Motor neuron (in vitro differentiated cells): ENCODE data around the gene MXRA5. TPM values are rescaled to one million over a fixed set of nuclear protein-coding genes. Genes with fewer than 3 reads are reported as not detected.
"Not testable (repeated sequence)": the region's sequence is repeated elsewhere in the genome, so short reads cannot be mapped to it uniquely, and the experiment has no call there.

Experiments used
- ATAC-seq, 8 experiments: fragments of 200-7000 bp; cut with Tn5 transposase; replicated peaks in 6 of 8; 2 replicates each; pipeline ENCODE4 v1.8.0; 2021; ENCODE audit warnings: mild to moderate bottlenecking in 8 of 8, moderate library complexity in 8 of 8
- H3K27ac ChIP-seq, 2 donors: fragments of 250-450 bp; sonication (Bioruptor Pico); 2 replicates each; pipeline ENCODE4 v1.9.0; 2021; ENCODE audit warnings: antibody characterized with exemption in 2 of 2, mild to moderate bottlenecking in 2 of 2, moderate library complexity in 1 of 2
- H3K4me1 ChIP-seq, 2 donors: fragments of 250-450 bp; sonication (Bioruptor Pico); replicated peaks in 1 of 2; 2 replicates each; pipeline ENCODE4 v1.6.1; 2021; ENCODE audit warnings: antibody characterized with exemption in 2 of 2, mild to moderate bottlenecking in 2 of 2, moderate library complexity in 1 of 2
- H3K4me3 ChIP-seq, 5 donors: fragments of 250-450 bp; sonication (Bioruptor Pico); 2 replicates each; pipeline ENCODE4 v1.9.0; 2021; ENCODE audit warnings: antibody characterized with exemption in 5 of 5, mild to moderate bottlenecking in 5 of 5, moderate library complexity in 4 of 5
- WGBS, 10 experiments: fragments of 450-650 bp; shearing (Covaris generic); methylation state at CpG; one replicate each; pipeline ENCODE4 v1.0.0; 2022; 5-methylcytosine and 5-hydroxymethylcytosine counted together
- in situ Hi-C, 9 experiments: fragments of 400-800 bp; cut with MboI; loops; one replicate each; pipeline ENCODE4 v1.15.0; 2021; ENCODE audit warnings: low sequenced_read_pairs in 9 of 9, low pct_unique_long_range_greater_than_20kb in 2 of 9; ENCODE audit not compliant: unreplicated experiment in 9 of 9
- total RNA-seq, 8 experiments: library from RNA; unstranded; fragments of 300-600 nt; gene quantifications; 2 replicates each; pipeline versions ENCODE4 v1.2.3 to v1.2.4, GENCODE V29; 2022

The MXRA5 gene
- total RNA-seq, 8 experiments from 2014 or later: 0.96 to 92.3 (median 2.2) TPM

GRCh38 chrX:3371163-3371562, 24.7 kb upstream of the MXRA5 start:
- in situ Hi-C loops: no loop called here
- ATAC-seq: no peak
- Histone ChIP-seq H3K4me3 (no peak overlapping the region), H3K27ac (no peak overlapping the region), H3K4me1 (no peaks in the 10 kb centered on the region)
- 54 to 76% methylated on average over 3 to 4 of the region's 4 CpGs; no CpG with 5 or more reads in 8 of the 10 experiments for WGBS, 10 experiments

- Histone ChIP-seq H3K27ac (no peak overlapping the region), H3K4me1 (no peaks in the 10 kb centered on the region), H3K4me3 (no peak overlapping the region)
- in situ Hi-C loops: no loop called here
- WGBS, 10 experiments: 38 to 83% (median 78%) methylated on average over 1 to 2 of the region's 3 CpGs; no CpG with 5 or more reads in 7 of the 10 experiments
- no peak for ATAC-seq
Observed at GRCh38 chrX:3370656-3371055, 24.2 kb upstream of the MXRA5 start.

DNA sequence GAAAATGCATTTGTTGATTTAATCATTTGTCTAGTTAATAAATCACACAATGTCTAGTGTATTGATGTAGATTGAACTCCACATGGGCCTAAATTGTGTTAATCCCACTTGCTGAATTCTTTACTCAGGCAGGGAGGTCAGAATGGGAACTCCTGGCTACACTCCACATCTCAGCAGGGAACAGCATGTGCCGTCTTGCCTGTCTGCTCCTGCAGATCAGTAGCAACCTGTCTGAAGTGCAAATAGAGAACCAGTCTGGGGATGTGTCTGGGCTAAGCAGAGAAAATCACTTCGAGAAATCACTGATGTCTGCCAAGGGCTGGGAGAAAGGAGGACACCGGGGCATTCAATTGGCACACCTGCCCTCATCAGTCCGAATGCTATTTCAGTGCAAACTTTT, 16.5 kb upstream of the MXRA5 start:
- Histone ChIP-seq H3K4me1 (no peaks in the 10 kb centered on the region), H3K27ac (no peak overlapping the region), H3K4me3 (no peak overlapping the region)
- ATAC-seq: no peak
- WGBS, 10 experiments: 89% methylated on average over 3 of the region's 4 CpGs; no CpG with 5 or more reads in 9 of the 10 experiments
- in situ Hi-C loops: no loop called here

DNA sequence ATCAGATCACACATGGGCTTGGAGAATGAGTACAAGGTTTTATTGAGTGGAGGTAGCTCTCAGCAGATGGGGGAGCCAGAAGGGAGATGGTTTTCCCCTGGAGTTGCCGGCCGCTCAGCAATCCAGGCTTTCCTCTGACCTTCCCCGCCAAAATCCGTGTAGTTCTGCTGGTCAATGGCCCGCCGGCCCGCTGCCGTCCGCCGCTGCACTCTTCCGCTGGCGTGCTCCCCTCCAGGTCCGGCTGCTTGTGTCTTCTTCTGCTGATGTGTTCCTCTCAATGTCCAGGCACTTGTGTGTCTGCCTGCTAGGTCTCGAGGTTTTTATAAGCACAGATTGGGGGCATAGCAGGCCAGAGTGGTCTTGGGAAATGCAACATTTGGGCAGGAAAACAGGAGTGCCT, 14.4 kb upstream of the MXRA5 start:
- Histone ChIP-seq H3K4me1 (no peaks in the 10 kb centered on the region), H3K27ac (no peak overlapping the region), H3K4me3 (no peak overlapping the region)
- in situ Hi-C loops: no loop called here
- no peak for ATAC-seq
- 100% methylated on average over 4 of the region's 14 CpGs; no CpG with 5 or more reads in 9 of the 10 experiments for WGBS, 10 experiments

GRCh38 chrX:3352741-3353140, 6.3 kb upstream of the MXRA5 start:
- H3K4me3 ChIP-seq, in situ Hi-C loops, H3K4me1 ChIP-seq, ATAC-seq, H3K27ac ChIP-seq: not testable (repeated sequence)
- WGBS, 10 experiments: 80 to 86% methylated on average over 1 of the region's 3 CpGs; no CpG with 5 or more reads in 8 of the 10 experiments

DNA sequence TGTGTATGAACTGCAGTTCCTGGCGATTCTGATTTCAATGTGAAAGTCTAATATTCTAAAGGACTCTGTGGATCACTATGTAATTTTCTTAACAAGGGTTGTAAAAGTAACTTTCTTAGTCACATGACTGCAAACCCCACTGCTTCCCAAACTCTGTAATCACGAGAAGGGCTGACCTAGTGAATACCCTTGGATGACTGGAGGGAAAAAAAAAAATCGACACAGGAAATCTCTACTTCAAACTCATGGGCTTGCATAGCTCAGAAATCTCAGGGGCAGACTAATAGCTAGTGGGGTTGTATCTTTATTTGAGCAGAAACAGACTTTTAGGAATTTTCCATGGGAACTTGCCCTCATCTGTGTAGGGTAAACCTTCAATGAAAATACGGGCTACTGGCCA, 4.8 kb upstream of the MXRA5 start:
- 0 to 100% (median 54%) methylated on average over 1 to 3 of the region's 4 CpGs; no CpG with 5 or more reads in 7 of the 10 experiments for WGBS, 10 experiments
- in situ Hi-C loops: no loop called here
- H3K27ac ChIP-seq: no peak overlapping the region
- no peaks in the 10 kb centered on the region for H3K4me1 ChIP-seq
- no peak for ATAC-seq
- no peak overlapping the region for H3K4me3 ChIP-seq

DNA sequence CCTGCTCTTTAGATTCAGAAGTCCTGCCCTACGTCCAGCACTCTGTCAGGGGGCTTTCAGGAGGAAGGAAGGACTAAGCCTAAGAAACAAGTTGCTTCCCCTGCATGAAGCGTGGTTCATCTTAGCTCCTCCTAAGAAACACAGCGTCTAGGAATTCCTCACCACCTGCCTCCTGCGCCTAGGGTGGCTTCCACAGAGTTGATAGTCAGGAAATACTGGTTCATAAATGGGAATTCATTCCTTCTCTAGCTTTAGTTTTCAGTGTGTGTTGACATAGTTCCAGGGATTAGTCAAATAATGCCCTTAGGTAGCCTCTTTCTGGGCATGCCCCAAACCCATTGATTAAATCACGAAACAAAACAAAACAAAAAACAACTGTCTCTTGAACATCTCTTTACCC, 1.7 kb upstream of the MXRA5 start:
- H3K4me3 ChIP-seq: no peak overlapping the region
- peaks cover 0 to 4% of the 10 kb centered on the region in 2 donors for H3K4me1 ChIP-seq
- in situ Hi-C loops: no loop called here
- no peak overlapping the region for H3K27ac ChIP-seq
- ATAC-seq: no peak
- WGBS, 10 experiments: 75 to 100% (median 80%) methylated on average over 1 to 3 of the region's 5 CpGs; no CpG with 5 or more reads in 7 of the 10 experiments

DNA sequence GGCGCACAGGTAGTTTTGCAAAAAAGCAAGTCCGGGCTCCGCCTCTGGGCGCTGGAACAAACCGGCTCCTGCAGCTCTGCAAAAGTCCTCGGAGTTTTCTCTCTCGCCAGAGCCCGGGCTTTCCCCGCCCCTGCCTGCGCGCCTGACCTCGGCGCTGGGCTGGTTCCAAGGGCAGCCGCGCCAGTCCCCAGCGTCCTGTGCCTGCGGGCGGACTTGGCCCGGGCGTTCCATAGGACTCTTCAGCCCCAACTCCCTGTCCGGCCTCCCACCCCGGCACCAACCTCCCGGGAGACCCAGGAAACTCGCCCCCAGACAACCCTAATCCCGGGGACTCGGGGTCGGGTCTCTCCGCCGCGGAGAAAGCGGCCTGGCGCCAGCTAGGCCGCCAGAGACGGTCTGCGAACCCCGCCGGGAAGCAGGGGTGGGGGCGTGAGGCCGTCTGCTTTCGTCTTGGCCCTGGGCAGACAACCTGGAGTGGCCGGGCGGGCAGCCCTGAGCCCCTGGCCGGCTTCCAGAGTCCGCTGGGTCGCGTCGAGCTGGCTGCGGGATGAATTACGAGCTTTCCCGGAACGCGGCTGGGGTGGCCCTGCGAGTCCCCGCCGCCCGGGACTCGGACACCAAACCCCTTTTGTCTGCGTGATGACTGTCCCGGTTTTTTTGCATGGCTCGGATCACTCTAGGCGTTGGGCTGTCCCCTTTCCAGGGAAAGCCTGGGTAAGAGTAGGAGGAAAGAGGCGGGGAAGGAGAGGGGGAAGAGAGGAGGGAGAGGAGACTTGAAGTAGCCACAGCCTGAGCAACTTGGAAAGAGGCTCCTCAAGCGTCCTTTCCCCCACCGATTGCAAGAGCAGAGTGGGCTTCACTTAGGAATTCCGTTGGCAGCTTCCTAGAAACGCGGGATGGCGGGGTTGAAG, 916 bp downstream of the MXRA5 start:
- H3K27ac ChIP-seq: peak overlapping the region in 1 of 2 donors; percentile 74
- peak overlapping the region; percentile 31 to 47 (median 36) for H3K4me3 ChIP-seq
- ATAC-seq: peak; percentile 59 to 83 (median 76)
- in situ Hi-C loops: no loop called here
- H3K4me1 ChIP-seq: peaks cover 0 to 4% of the 10 kb centered on the region in 2 donors
- 0% methylated on average over 1 to 5 of the region's 68 CpGs; no CpG with 5 or more reads in 7 of the 10 experiments for WGBS, 10 experiments

- H3K4me3 ChIP-seq, in situ Hi-C loops, H3K4me1 ChIP-seq, H3K27ac ChIP-seq: not testable (repeated sequence)
- peak in 1 of 8 experiments; percentile 10 for ATAC-seq
- WGBS, 10 experiments: 0 to 39% methylated on average over 1 to 11 of the region's 24 CpGs; no CpG with 5 or more reads in 8 of the 10 experiments
Observed at GRCh38 chrX:3343569-3343968, 2.9 kb downstream of the MXRA5 start.

DNA sequence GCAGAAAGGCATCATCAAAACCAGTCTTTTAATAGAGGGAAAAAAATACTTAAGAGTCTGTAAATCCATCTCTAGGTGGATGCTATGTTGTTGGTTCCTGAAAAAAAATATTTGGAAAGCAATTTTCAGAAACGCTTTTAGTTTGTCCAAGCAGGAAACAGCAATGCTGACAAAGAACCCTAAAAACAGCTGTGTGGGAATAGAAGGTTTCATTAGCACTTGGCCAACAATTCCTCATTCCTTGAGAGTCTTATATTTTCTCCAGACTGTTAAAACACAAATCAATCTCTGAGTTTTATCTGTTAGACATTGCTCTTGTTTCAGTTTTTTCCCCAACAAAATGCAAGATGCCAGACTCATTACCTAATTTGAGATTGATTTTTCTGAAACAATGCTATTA, 6.4 kb downstream of the MXRA5 start:
- in situ Hi-C loops: no loop called here
- no peak for ATAC-seq
- Histone ChIP-seq H3K4me3 (no peak overlapping the region), H3K4me1 (peaks cover 0 to 4% of the 10 kb centered on the region in 2 donors), H3K27ac (no peak overlapping the region)
- WGBS, 10 experiments: 0 to 100% (median 44%) methylated on average over 1 of the region's 1 CpG; no CpG with 5 or more reads in 6 of the 10 experiments

GRCh38 chrX:3326681-3327080, 19.8 kb downstream of the MXRA5 start:
- Histone ChIP-seq H3K27ac (no peak overlapping the region), H3K4me3 (no peak overlapping the region), H3K4me1 (no peaks in the 10 kb centered on the region)
- in situ Hi-C loops: no loop called here
- peak in 3 of 8 experiments; percentile 47 to 81 (median 73) for ATAC-seq
- WGBS, 10 experiments: 0 to 100% (median 40%) methylated on average over 1 to 6 of the region's 7 CpGs; no CpG with 5 or more reads in 4 of the 10 experiments

DNA sequence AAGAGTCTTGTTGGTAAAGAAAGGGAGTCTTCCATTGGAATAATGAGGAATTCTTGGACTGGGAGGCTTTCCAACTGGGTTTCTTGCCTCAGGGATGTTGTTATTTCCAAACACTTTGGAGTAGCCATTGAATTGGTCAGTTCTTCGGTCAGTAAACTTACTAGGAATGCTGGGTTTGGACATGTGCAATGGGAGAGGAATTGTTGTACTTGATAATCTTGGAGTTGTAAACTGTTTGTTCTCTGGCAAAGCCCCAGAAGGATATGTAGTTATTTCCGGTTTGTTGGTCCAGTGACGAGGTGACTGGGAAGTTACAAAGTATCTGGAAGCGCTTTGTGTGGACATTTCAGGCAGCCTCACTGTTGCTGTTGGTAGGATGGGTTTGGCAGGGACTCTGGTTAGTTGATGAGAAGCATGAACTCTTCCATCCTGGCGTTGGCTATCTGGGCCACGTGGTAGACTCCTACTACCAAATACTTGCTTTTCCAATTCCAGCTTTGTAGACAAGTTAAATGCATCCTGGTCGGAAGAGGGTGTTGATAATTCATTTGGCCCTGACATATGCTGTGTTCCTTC, 25.9 kb downstream of the MXRA5 start:
- H3K27ac ChIP-seq: no peak overlapping the region
- in situ Hi-C loops: no loop called here
- no peaks in the 10 kb centered on the region for H3K4me1 ChIP-seq
- H3K4me3 ChIP-seq: no peak overlapping the region
- WGBS, 10 experiments: 23 to 80% (median 66%) methylated on average over 1 to 7 of the region's 7 CpGs; no CpG with 5 or more reads in 6 of the 10 experiments
- ATAC-seq: no peak

DNA sequence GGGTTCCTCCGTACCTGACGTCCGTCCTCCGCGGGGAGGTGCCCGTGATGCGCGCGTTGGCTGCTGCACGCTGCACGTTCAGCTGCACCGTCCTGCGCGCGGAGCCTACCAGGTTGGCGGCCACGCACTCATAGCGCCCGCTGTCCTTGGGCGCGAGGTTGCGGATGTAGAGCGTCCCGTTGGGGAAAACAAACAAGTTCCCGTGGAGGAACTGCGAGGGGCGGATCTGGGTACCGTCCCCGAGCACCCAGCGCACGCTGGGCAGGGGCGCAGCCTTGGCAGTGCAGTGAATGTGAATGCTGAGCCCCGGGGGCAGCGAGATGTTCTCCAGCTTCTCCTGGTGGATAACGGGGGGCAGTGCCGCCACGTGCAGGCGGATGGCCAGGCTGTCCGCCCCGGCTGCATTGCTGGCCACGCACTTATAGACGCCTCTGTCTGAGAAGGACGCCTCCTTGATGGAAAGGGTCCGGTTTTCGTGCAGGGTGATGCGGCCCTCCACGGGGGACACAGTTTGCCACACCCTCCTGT, 29.2 kb downstream of the MXRA5 start:
- ATAC-seq: no peak

More for the DNA sequence above, 29.2 kb downstream of the MXRA5 start:
- H3K4me3 ChIP-seq: no peak overlapping the region
- 93 to 97% methylated on average over 17 to 22 of the region's 47 CpGs; no CpG with 5 or more reads in 8 of the 10 experiments for WGBS, 10 experiments
- H3K27ac ChIP-seq: no peak overlapping the region
- no peaks in the 10 kb centered on the region for H3K4me1 ChIP-seq
- in situ Hi-C loops: no loop called here
